ENCODE data around the gene STYXL1. TPM values are rescaled to one million over a fixed set of nuclear protein-coding genes. Genes with fewer than 3 reads are reported as not detected.
A peak's percentile ranks its signal among the peaks of the same experiment; 100 is the strongest.

STYXL1 gene
- total RNA-seq, 4 donors from 2014 or later, result 8.7 to 18.1 (median 12.5) TPM

- 35 to 54% methylated on average over 3 to 11 of the region's 47 CpGs for WGBS, 2 donors (ENCODE audit: low coverage in 1 of 2)
- H3K4me1 ChIP-seq, result peaks cover 0 to 28% (median 12%) of the 10 kb centered on the region in 3 donors
- TF ChIP-seq EP300 (IDR thresholded peaks at IDR 0.05), result no peak
- peak in 2 of 4 experiments; percentile 22 to 30 for TF ChIP-seq CTCF (IDR thresholded peaks at IDR 0.05)
- peak; percentile 83 for ATAC-seq
- no peak overlapping the region for H3K4me3 ChIP-seq
- peaks cover 0 to 11% of the 10 kb centered on the region in 2 donors for H3K36me3 ChIP-seq
- peaks cover 0 to 13% (median 0%) of the 10 kb centered on the region in 3 donors for H3K9me3 ChIP-seq
- peak overlapping the region; percentile 32 to 91 (median 82) for H3K27ac ChIP-seq
- H3K27me3 ChIP-seq, result no peaks in the 10 kb centered on the region
These were observed 23.8 kb upstream of the STYXL1 start for GRCh38 chr7:76071316-76072242.

- peak; percentile 76 for ATAC-seq
- H3K4me3 ChIP-seq, result no peak overlapping the region
- H3K9me3 ChIP-seq, result peaks cover 0 to 1% (median 0%) of the 10 kb centered on the region in 3 donors
- 8 to 14% methylated on average over 4 to 6 of the region's 8 CpGs for WGBS, 2 donors (ENCODE audit: low coverage in 1 of 2)
- peaks cover 0 to 28% (median 12%) of the 10 kb centered on the region in 3 donors for H3K4me1 ChIP-seq
- H3K27ac ChIP-seq, result peak overlapping the region in 3 of 4 donors; percentile 14 to 91 (median 61)
- TF ChIP-seq CTCF (IDR thresholded peaks at IDR 0.05) (peak in 3 of 4 experiments; percentile 35 to 57 (median 36)), POLR2A (IDR thresholded peaks at IDR 0.05) (no peak), EP300 (IDR thresholded peaks at IDR 0.05) (no peak), POLR2AphosphoS5 (IDR thresholded peaks at IDR 0.05) (peak; percentile 43)
- H3K27me3 ChIP-seq, result no peaks in the 10 kb centered on the region
- peaks cover 0 to 35% of the 10 kb centered on the region in 2 donors for H3K36me3 ChIP-seq
These were observed 21.4 kb upstream of the STYXL1 start for GRCh38 chr7:76069238-76069638.

GRCh38 chr7:76066716-76067503, 19.1 kb upstream of the STYXL1 start:
- ATAC-seq, result no peak
- Histone ChIP-seq H3K27me3 (no peaks in the 10 kb centered on the region), H3K36me3 (peaks cover 0 to 58% of the 10 kb centered on the region in 2 donors), H3K4me3 (no peak overlapping the region), H3K27ac (no peak overlapping the region), H3K4me1 (peaks cover 0 to 38% (median 12%) of the 10 kb centered on the region in 3 donors), H3K9me3 (no peaks in the 10 kb centered on the region)
- 82 to 87% methylated on average over 4 to 8 of the region's 14 CpGs for WGBS, 2 donors (ENCODE audit: low coverage in 1 of 2)
- TF ChIP-seq POLR2A (IDR thresholded peaks at IDR 0.05), result no peak
- no peak for TF ChIP-seq EP300 (IDR thresholded peaks at IDR 0.05)
- no peak for TF ChIP-seq CTCF (IDR thresholded peaks at IDR 0.05)
- TF ChIP-seq POLR2AphosphoS5 (IDR thresholded peaks at IDR 0.05), result no peak

- H3K4me3 ChIP-seq, result no peak overlapping the region
- no peaks in the 10 kb centered on the region for H3K27me3 ChIP-seq
- WGBS, 2 donors (ENCODE audit: low coverage in 1 of 2), result 81 to 83% methylated on average over 4 to 9 of the region's 14 CpGs
- no peaks in the 10 kb centered on the region for H3K9me3 ChIP-seq
- H3K4me1 ChIP-seq, result peaks cover 0 to 32% (median 7%) of the 10 kb centered on the region in 3 donors
- no peak for ATAC-seq
- peaks cover 0 to 76% of the 10 kb centered on the region in 2 donors for H3K36me3 ChIP-seq
- no peak for TF ChIP-seq EP300 (IDR thresholded peaks at IDR 0.05)
- no peak for TF ChIP-seq POLR2A (IDR thresholded peaks at IDR 0.05)
- no peak for TF ChIP-seq CTCF (IDR thresholded peaks at IDR 0.05)
- TF ChIP-seq POLR2AphosphoS5 (IDR thresholded peaks at IDR 0.05), result no peak
- H3K27ac ChIP-seq, result no peak overlapping the region
These were observed 17.3 kb upstream of the STYXL1 start for GRCh38 chr7:76065016-76065612.
